NOMO-1 (cell line): ENCODE results near the gene METTL24.
A peak's percentile ranks its signal among the peaks of the same experiment; 100 is the strongest.

ENCODE experiments used
- DNase-seq, 2 experiments: peaks; one replicate each; lab custom pipeline; 2025; ENCODE audit not compliant: unreplicated experiment in 2 of 2; lab: John Stamatoyannopoulos, UW

The METTL24 gene

DNA sequence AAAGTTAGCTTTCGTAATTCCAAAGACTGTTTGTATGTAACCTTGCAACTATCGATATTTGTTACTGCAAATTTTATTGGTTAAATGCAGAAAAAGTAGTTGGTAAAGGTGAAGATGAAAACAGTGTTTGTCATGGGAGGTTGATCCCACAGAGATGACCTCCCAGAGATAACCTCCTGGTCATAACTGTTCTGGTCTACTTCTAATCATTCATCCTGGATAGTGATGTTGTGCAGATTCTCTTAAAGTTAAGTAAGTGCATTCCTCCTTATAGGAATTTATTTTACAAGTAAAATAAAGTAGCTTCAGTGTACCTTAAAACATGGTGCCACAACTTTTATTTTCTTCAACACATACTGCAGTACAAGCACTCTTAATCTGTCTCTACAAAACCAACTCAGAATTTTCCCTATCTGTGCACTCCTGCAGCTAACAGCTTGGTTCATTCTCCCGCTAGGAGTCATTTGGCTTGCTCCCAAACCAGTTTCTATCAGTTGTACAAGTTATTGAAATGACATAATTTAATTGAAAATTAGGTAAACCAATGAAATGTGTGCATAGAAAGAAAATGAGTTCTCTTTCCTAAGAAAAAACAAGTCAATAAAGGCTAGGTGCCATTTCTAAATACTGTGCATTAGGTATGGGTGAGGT is 19.2 kb downstream of the METTL24 start:
- DNase-seq: no peak

- no peak for DNase-seq
These were observed 20.7 kb downstream of the METTL24 start for GRCh38 chr6:110337486-110337885.

GRCh38 chr6:110334423-110335180 is 23.5 kb downstream of the METTL24 start:
- no peak for DNase-seq

GRCh38 chr6:110332281-110332680 is 25.9 kb downstream of the METTL24 start:
- DNase-seq: no peak

DNA sequence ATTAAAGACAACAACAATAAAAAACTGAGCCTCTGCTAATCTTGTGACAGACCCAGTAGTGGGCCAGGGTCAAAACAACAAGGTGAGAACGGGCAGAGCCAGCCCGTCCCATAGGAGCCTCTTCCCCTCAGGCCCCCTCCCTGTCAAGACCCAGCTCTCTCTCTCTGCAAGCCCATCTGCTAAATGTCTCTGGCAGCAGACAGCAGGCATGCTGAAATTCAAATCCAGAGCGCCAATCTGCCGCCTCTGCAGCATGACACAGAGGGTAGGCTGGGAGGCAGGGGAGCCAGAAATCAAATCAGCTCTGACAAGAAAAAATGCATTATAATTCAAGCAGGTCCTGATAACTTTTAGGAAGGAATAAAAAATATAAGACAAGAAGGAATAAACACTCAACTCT is 26.3 kb downstream of the METTL24 start:
- no peak for DNase-seq

DNA sequence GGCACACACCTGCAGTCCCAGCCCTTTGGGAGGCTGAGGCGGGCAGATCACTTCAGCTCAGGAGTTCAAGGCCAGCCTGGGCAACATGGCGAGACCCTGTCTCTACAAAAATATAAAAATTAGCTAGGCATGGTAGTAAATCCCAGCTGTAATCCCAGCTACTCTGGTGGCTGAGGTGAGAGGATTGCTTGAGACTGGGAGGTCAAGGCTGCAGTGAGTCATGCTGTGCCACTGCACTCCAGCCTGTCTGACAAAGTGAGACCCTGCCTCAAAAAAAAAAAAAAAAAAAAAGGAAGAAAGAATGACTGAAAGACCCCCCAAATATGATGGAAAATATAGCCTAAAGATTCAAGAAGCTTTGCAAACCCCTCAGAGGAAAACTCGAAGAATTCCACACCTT is 26.8 kb downstream of the METTL24 start:
- no peak for DNase-seq

DNA sequence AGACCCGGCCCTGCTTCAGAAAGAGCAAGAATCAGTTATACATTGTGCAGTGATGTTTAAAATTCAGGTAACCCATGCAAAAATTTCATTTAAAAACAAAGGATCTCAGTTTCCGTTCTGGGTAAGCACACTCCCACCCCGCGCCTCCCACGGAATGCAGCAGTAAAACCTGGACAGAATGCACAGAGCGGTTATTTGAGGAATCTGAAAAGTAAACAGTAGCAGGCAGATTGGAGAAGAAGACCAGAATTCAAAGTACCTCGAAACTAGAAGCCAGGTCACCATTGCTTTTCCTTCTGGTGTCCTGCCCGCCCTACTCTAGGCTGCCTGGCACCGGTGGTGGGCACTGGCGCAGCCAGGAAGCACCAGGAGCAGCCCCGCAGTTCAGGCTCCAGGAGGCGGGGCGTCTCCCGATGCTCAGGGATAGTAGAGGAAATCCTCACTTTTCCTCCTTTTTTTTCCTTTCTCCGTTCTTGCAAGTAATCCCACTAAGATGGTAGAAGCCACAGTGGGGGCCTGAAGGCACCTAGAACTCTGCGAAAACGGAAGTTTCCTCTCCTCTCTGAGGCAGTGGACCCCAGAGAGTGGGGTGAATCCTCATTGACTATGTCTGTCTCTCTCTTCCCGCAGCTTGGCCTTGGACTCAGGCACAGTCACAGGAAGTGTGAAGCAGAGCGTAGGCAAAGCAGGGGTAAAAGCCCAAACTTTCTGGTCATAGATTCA is 28.3 kb downstream of the METTL24 start:
- DNase-seq: no peak

- DNase-seq: no peak
These were observed 28.8 kb downstream of the METTL24 start for GRCh38 chr6:110329348-110329713.

- no peak for DNase-seq
These were observed 29.9 kb downstream of the METTL24 start for GRCh38 chr6:110328259-110328658.

- no peak for DNase-seq
These were observed 30.8 kb downstream of the METTL24 start for GRCh38 chr6:110327391-110327790.

DNA sequence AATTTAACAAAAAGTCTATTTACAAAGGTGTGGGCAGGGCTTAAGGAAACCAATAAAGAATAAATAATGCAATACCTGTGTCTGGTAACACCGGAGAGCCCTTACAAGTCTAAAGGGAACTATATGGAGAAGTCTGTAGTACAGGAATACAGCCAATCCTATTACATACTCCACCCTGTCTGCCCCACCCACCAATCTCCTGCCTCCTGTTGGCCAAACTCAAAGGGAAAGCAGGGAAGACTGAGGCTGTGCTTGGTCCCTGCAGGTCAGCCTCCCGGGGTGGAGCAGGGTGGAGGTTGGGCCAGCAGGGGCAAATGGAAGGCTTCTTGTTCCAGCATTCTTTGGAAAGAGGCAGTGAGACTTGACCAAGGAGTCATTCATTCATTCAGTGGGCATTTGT is 31.5 kb downstream of the METTL24 start:
- DNase-seq: no peak

GRCh38 chr6:110326057-110326456 is 32.1 kb downstream of the METTL24 start:
- no peak for DNase-seq

GRCh38 chr6:110325197-110325596 is 33.0 kb downstream of the METTL24 start:
- DNase-seq: no peak

- no peak for DNase-seq
These were observed 33.6 kb downstream of the METTL24 start for GRCh38 chr6:110324548-110324947.

DNA sequence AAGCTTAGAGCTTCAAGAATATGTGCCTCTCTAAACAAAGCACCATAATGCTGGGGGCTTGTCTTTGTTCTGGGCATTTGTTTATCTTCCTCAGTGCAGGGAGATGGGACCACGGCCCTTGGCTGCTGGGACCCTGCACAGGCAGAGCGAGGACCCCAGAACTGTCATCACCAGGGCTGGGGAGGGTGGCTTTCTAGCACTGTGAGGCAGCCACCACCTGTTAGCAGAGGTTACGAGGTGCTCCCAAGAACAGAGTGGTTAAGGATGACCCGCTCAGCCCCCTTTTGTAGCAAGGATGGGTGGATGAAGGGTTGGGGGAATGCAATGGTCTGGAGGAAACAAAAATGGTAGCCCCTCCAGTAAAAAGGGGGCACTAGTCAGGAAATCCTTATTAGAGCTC is 34.9 kb downstream of the METTL24 start:
- no peak for DNase-seq

DNA sequence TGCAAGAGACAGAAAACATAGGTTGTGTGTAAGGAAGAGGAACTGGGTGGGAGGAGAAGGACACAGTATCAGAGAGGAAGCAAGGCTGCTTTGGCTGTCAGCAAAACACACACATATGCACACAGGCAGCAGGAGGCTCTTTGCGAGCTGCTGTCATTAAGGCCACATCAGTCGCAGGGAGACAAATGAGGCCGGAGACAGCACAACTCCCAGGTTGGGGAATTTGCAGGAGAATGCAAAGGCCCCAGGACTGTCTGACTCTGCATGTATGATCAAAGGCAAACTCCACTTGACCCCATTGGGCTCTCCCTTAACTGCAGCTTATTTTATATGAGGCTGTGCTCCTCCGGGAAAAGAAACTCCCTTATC is 35.3 kb downstream of the METTL24 start:
- peak; percentile 26 to 65 for DNase-seq

GRCh38 chr6:110322151-110322873 is 35.8 kb downstream of the METTL24 start:
- peak; percentile 26 to 65 for DNase-seq

GRCh38 chr6:110320307-110320706 is 37.8 kb downstream of the METTL24 start:
- DNase-seq: no peak

DNA sequence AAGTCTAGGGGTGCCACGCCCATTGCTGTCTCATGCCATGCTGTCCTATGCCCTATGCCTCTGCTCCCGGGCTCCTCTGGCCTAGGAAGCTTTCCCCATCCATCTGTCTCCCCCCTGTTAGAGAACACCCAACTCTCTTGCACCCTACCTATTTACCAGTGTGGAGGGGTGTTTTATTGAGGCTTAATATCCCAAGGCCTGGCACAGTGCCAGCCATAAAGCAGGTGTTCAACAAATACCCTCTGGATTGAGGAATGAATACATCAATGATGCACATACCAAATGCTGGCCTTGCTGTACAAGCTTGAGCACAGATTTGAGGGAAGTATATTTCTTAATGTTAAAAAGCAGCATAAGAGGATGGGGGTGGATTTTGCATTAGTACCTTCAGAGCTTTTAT is 38.3 kb downstream of the METTL24 start:
- DNase-seq: no peak

DNA sequence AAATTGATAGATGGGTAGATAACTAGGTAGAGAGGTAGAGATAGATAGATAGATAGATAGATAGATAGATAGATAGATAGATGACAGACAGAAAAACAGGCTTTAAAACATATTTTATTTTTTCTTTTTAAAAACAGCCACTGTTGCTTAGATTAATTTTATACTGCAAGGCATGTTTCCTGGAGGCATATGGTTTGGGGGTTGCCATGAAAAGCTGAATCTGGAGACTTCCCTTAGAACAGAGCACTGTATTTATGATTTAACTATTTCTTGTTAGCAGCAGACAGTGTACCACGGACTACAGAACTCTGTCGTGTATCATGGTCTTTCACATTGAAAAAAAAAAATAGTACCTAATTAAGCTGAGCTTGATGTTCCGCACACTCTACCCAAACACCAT is 38.8 kb downstream of the METTL24 start:
- DNase-seq: no peak

- no peak for DNase-seq
These were observed 39.2 kb downstream of the METTL24 start for GRCh38 chr6:110318971-110319370.
